GM04503 (cell line): ENCODE measurements around the gene MBD6.
"Not testable (repeated sequence)": the region's sequence is repeated elsewhere in the genome, so short reads cannot be mapped to it uniquely, and the experiment has no call there.

Experiments
- DNase-seq: peaks from one replicate; pipeline ENCODE4 v3.0.0-alpha.2; 2012; ENCODE audit warnings: low read depth

Gene MBD6

GRCh38 chr12:57489157-57489641 lies 33.4 kb upstream of the MBD6 start:
- DNase-seq = no peak

GRCh38 chr12:57490126-57490525 lies 32.5 kb upstream of the MBD6 start:
- no peak for DNase-seq

- DNase-seq = no peak
Observed at GRCh38 chr12:57491393-57492280, 31.0 kb upstream of the MBD6 start.

- DNase-seq = not testable (repeated sequence)
Observed at GRCh38 chr12:57495051-57495701, 27.4 kb upstream of the MBD6 start.

- DNase-seq = no peak
Observed at GRCh38 chr12:57496822-57497221, 25.8 kb upstream of the MBD6 start.

- no peak for DNase-seq
Observed at GRCh38 chr12:57497223-57498131, 25.1 kb upstream of the MBD6 start.

- DNase-seq = no peak
Observed at GRCh38 chr12:57498132-57498502, 24.5 kb upstream of the MBD6 start.

GRCh38 chr12:57498571-57498970 lies 24.1 kb upstream of the MBD6 start:
- no peak for DNase-seq

GRCh38 chr12:57500213-57500612 lies 22.4 kb upstream of the MBD6 start:
- DNase-seq = no peak

GRCh38 chr12:57502311-57502969 lies 20.2 kb upstream of the MBD6 start:
- DNase-seq = not testable (repeated sequence)

GRCh38 chr12:57506541-57506940 lies 16.1 kb upstream of the MBD6 start:
- not testable (repeated sequence) for DNase-seq

- not testable (repeated sequence) for DNase-seq
Observed at GRCh38 chr12:57507796-57508195, 14.8 kb upstream of the MBD6 start.

GRCh38 chr12:57511161-57511560 lies 11.5 kb upstream of the MBD6 start:
- no peak for DNase-seq

GRCh38 chr12:57511588-57512325 lies 10.9 kb upstream of the MBD6 start:
- DNase-seq = no peak

GRCh38 chr12:57512665-57513064 lies 10.0 kb upstream of the MBD6 start:
- DNase-seq = no peak

- no peak for DNase-seq
Observed at GRCh38 chr12:57513266-57513665, 9.4 kb upstream of the MBD6 start.

- not testable (repeated sequence) for DNase-seq
Observed at GRCh38 chr12:57513677-57514076, 8.9 kb upstream of the MBD6 start.

- DNase-seq = not testable (repeated sequence)
Observed at GRCh38 chr12:57514246-57514645, 8.4 kb upstream of the MBD6 start.

GRCh38 chr12:57514720-57515407 lies 7.8 kb upstream of the MBD6 start:
- DNase-seq = no peak

- DNase-seq = no peak
Observed at GRCh38 chr12:57515408-57515933, 7.2 kb upstream of the MBD6 start.
